Stomach (tissue), 9 donors: ENCODE data around the gene LAMTOR2. TPM values are rescaled to one million over a fixed set of nuclear protein-coding genes. Genes with fewer than 3 reads are reported as not detected.

Experiments used
- DNase-seq, 2 donors: peaks; one replicate each; pipeline versions ENCODE4 v3.0.0 to v3.0.0-alpha.2; 2013 to 2019
- H3K27ac ChIP-seq, 5 donors: fragments of 200-600 bp in 4 of 5; sonication (generic) in 4 of 5; one replicate each; pipeline ENCODE4 v1.5.1; 2013 to 2019; ENCODE audit warnings: mild to moderate bottlenecking in 1 of 5, moderate library complexity in 1 of 5
- H3K27me3 ChIP-seq, 3 donors: fragments of 200-600 bp; sonication (generic); one replicate each; pipeline ENCODE4 v1.5.1; 2017 to 2019; ENCODE audit warnings: mixed run types in 1 of 3
- H3K36me3 ChIP-seq, 4 donors: fragments of 200-600 bp; sonication (generic); 1 replicate in 3 of 4; 2 replicates in 1 of 4; pipeline ENCODE4 v1.5.1; 2016 to 2019
- H3K4me1 ChIP-seq, 4 donors: fragments of 200-600 bp; sonication (generic); one replicate each; pipeline ENCODE4 v1.5.1; 2016 to 2019
- H3K4me3 ChIP-seq, 4 donors: fragments of 200-600 bp; sonication (generic) in 3 of 4; one replicate each; pipeline ENCODE4 v1.5.1; 2016 to 2019; ENCODE audit warnings: mild to moderate bottlenecking in 1 of 4
- H3K9me3 ChIP-seq, 4 donors: fragments of 200-600 bp; sonication (generic); one replicate each; pipeline ENCODE4 v1.5.1; 2016 to 2019
- EP300 ChIP-seq: sonication (generic); formaldehyde crosslinking; IDR thresholded peaks from one replicate; pipeline ENCODE4 v1.6.1; 2017; ENCODE audit warnings: antibody characterized with exemption
- POLR2A ChIP-seq, 4 donors: fragments of 450-650 bp; IDR thresholded peaks; one replicate each; pipeline ENCODE4 v1.6.1; 2016; ENCODE audit warnings: antibody characterized with exemption in 4 of 4, control low read depth in 2 of 4, mild to moderate bottlenecking in 1 of 4, moderate library complexity in 1 of 4
- POLR2AphosphoS5 ChIP-seq, 3 donors: sonication (generic); formaldehyde crosslinking; IDR thresholded peaks; one replicate each; pipeline ENCODE4 v1.6.1; 2016; ENCODE audit warnings: antibody characterized with exemption in 3 of 3
- WGBS, 5 donors: extraction: QIAGEN DNeasy Blood & Tissue Kit in 3 of 5; methylation state at CpG; one replicate each; pipeline versions ENCODE4 v1.1.5 to v1.1.7; 2013 to 2018; 5-methylcytosine and 5-hydroxymethylcytosine counted together
- intact Hi-C: fragments of 100-400 bp; cut with DNase I; formaldehyde crosslinking; loops from one replicate; pipeline ENCODE4 v1.15.1; 2023; ENCODE audit warnings: low total_unique reads
- polyA plus RNA-seq, 3 donors: library from polyadenylated mRNA; stranded (reverse); fragments of 200-250 nt; gene quantifications; one replicate each; pipeline ENCODE4 v1.2.3, GENCODE V29; 2013
- total RNA-seq, 5 donors: library from RNA; depleted of rRNA; stranded (reverse); fragments of >200 nt; gene quantifications; one replicate each; pipeline versions ENCODE4 v1.1.0 to v1.2.3, GENCODE V29; 2014 to 2016
- TF ChIP-seq, protein P1 (sequence below), 7 experiments: fragments of 450-650 bp in 4 of 7; fragments of 200-600 bp in 3 of 7; sonication (generic) in 3 of 7; IDR thresholded peaks; one replicate each; pipeline ENCODE4 v1.5.1; 2016 to 2019; ENCODE audit warnings: antibody characterized with exemption in 7 of 7, control low read depth in 2 of 7, mild to moderate bottlenecking in 1 of 7
- donor health status: healthy with polysubstance abuse.
- donor health status: Bipolar disorder and iron deficiency.
- donor health status: healthy.

The LAMTOR2 gene
- total and polyA plus RNA-seq, 8 donors: 7.0 to 170 (median 40.6) TPM; not detected in 1

GRCh38 chr1:156021093-156021428, 33.5 kb upstream of the LAMTOR2 start:
- no peaks in the 10 kb centered on the region for H3K27me3 ChIP-seq
- H3K9me3 ChIP-seq: no peaks in the 10 kb centered on the region
- H3K36me3 ChIP-seq: peaks cover 10 to 35% (median 30%) of the 10 kb centered on the region in 4 donors
- H3K27ac ChIP-seq: peak overlapping the region in 4 of 5 donors; percentile 93 to 97 (median 94)
- peaks cover 13 to 34% (median 27%) of the 10 kb centered on the region in 4 donors for H3K4me1 ChIP-seq
- no peak for DNase-seq
- 2 to 6% (median 5%) methylated on average over 4 of the region's 4 CpGs for WGBS, 5 donors
- peak overlapping the region; percentile 84 to 90 (median 88) for H3K4me3 ChIP-seq
- no peak for TF ChIP-seq EP300
- TF ChIP-seq, protein P1, sequence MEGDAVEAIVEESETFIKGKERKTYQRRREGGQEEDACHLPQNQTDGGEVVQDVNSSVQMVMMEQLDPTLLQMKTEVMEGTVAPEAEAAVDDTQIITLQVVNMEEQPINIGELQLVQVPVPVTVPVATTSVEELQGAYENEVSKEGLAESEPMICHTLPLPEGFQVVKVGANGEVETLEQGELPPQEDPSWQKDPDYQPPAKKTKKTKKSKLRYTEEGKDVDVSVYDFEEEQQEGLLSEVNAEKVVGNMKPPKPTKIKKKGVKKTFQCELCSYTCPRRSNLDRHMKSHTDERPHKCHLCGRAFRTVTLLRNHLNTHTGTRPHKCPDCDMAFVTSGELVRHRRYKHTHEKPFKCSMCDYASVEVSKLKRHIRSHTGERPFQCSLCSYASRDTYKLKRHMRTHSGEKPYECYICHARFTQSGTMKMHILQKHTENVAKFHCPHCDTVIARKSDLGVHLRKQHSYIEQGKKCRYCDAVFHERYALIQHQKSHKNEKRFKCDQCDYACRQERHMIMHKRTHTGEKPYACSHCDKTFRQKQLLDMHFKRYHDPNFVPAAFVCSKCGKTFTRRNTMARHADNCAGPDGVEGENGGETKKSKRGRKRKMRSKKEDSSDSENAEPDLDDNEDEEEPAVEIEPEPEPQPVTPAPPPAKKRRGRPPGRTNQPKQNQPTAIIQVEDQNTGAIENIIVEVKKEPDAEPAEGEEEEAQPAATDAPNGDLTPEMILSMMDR (IDR thresholded peaks at IDR 0.05): no peak
- no peak for TF ChIP-seq POLR2AphosphoS5 (IDR thresholded peaks at IDR 0.05)
- no peak for TF ChIP-seq POLR2A (IDR thresholded peaks at IDR 0.05)
- intact Hi-C loops: no loop called here

- H3K9me3 ChIP-seq: no peaks in the 10 kb centered on the region
- no peak for DNase-seq
- 49 to 76% (median 67%) methylated on average over 2 of the region's 2 CpGs for WGBS, 5 donors
- no peaks in the 10 kb centered on the region for H3K27me3 ChIP-seq
- peaks cover 13 to 35% (median 27%) of the 10 kb centered on the region in 4 donors for H3K4me1 ChIP-seq
- TF ChIP-seq POLR2A (IDR thresholded peaks at IDR 0.05): no peak
- TF ChIP-seq, protein P1 (IDR thresholded peaks at IDR 0.05): no peak
- TF ChIP-seq EP300: no peak
- TF ChIP-seq POLR2AphosphoS5 (IDR thresholded peaks at IDR 0.05): no peak
- no peak overlapping the region for H3K27ac ChIP-seq
- H3K4me3 ChIP-seq: no peak overlapping the region
- H3K36me3 ChIP-seq: peaks cover 7 to 26% (median 21%) of the 10 kb centered on the region in 4 donors
- intact Hi-C loops: no loop called here
These were observed 32.6 kb upstream of the LAMTOR2 start for GRCh38 chr1:156021954-156022353.

DNA sequence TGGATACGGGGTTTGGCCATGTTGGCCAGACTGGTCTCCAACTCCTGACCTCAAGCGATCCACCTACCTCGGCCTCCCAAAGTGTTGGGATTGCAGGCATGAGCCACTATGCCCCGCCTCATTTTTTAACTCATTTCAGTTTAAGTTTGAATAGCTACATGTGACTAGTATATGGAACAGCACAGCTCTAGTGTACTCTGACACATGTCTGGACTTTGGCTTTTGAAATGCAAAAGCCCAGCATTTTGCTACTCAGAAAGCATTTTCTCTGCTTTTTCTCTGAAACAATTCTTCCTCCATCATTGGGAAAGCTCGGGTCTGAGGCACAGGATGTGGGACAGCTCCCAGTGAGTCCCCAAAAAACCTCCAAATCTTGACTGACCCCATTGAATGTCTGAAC, 29.8 kb upstream of the LAMTOR2 start:
- intact Hi-C loops: no loop called here
- 68 to 72% (median 72%) methylated on average over 5 of the region's 5 CpGs for WGBS, 5 donors
- Histone ChIP-seq H3K9me3 (no peaks in the 10 kb centered on the region), H3K36me3 (no peaks in the 10 kb centered on the region), H3K4me1 (peaks cover 8 to 19% (median 14%) of the 10 kb centered on the region in 4 donors), H3K27me3 (no peaks in the 10 kb centered on the region), H3K27ac (no peak overlapping the region), H3K4me3 (no peak overlapping the region)
- DNase-seq: no peak
- TF ChIP-seq POLR2A (IDR thresholded peaks at IDR 0.05) (no peak), POLR2AphosphoS5 (IDR thresholded peaks at IDR 0.05) (no peak), EP300 (no peak)
- TF ChIP-seq, protein P1 (IDR thresholded peaks at IDR 0.05): no peak

DNA sequence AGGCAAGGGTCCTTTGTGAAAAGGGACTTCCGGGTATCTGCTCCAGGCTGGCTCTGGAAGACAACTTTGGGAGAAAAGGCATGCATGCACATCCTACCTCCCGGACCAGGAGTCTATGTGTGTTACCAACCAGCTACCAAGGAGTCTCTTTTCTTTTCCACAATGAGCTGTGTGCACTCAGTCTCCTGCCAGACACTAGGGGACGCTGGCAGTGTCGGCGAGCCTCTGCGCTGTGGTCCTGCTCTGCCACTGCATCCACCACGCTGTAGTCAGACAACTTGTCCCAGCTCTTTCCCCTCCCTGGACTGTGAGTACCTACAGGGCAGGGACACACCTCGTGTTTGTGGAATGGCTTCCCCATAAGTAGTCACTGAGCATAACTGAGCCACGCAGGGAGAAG, 28.7 kb upstream of the LAMTOR2 start:
- Histone ChIP-seq H3K27me3 (no peaks in the 10 kb centered on the region), H3K4me1 (peaks cover 4 to 12% (median 7%) of the 10 kb centered on the region in 4 donors), H3K27ac (no peak overlapping the region), H3K9me3 (no peaks in the 10 kb centered on the region), H3K4me3 (no peak overlapping the region), H3K36me3 (no peaks in the 10 kb centered on the region)
- intact Hi-C loops: no loop called here
- WGBS, 5 donors: 7 to 12% (median 8%) methylated on average over 9 of the region's 9 CpGs
- peak; percentile 75 to 79 for DNase-seq
- TF ChIP-seq, protein P1 (IDR thresholded peaks at IDR 0.05): peak in 5 of 7 experiments; percentile 23 to 64 (median 49)
- TF ChIP-seq POLR2A (IDR thresholded peaks at IDR 0.05): no peak
